GM19193 (cell line): ENCODE results near the gene MYO18B.

Source experiments
- POLR2A ChIP-seq: IDR thresholded peaks from 4 replicates; pipeline ENCODE4 v1.6.1; 2011; ENCODE audit not compliant: insufficient read depth, insufficient read length; ENCODE audit errors: extremely low read depth

The MYO18B gene

GRCh38 chr22:25853501-25854284 is 111.7 kb downstream of the MYO18B start:
- TF ChIP-seq POLR2A: no peak

- TF ChIP-seq POLR2A: no peak
Observed at GRCh38 chr22:25869771-25870170, 127.8 kb downstream of the MYO18B start.

GRCh38 chr22:25874327-25874726 is 132.3 kb downstream of the MYO18B start:
- no peak for TF ChIP-seq POLR2A

- TF ChIP-seq POLR2A: no peak
Observed at GRCh38 chr22:25875461-25875860, 133.5 kb downstream of the MYO18B start.

GRCh38 chr22:25876871-25877270 is 134.9 kb downstream of the MYO18B start:
- TF ChIP-seq POLR2A: no peak

GRCh38 chr22:25878933-25879332 is 136.9 kb downstream of the MYO18B start:
- no peak for TF ChIP-seq POLR2A

GRCh38 chr22:25880524-25880923 is 138.5 kb downstream of the MYO18B start:
- no peak for TF ChIP-seq POLR2A

- no peak for TF ChIP-seq POLR2A
Observed at GRCh38 chr22:25881210-25881755, 139.3 kb downstream of the MYO18B start.

- TF ChIP-seq POLR2A: no peak
Observed at GRCh38 chr22:25882360-25882759, 140.4 kb downstream of the MYO18B start.

GRCh38 chr22:25883482-25884033 is 141.6 kb downstream of the MYO18B start:
- no peak for TF ChIP-seq POLR2A

- TF ChIP-seq POLR2A: no peak
Observed at GRCh38 chr22:25884121-25884520, 142.1 kb downstream of the MYO18B start.

- no peak for TF ChIP-seq POLR2A
Observed at GRCh38 chr22:25888399-25889054, 146.5 kb downstream of the MYO18B start.

GRCh38 chr22:25890651-25891050 is 148.7 kb downstream of the MYO18B start:
- no peak for TF ChIP-seq POLR2A

GRCh38 chr22:25892678-25893077 is 150.7 kb downstream of the MYO18B start:
- TF ChIP-seq POLR2A: no peak

GRCh38 chr22:25895678-25896077 is 153.7 kb downstream of the MYO18B start:
- no peak for TF ChIP-seq POLR2A

- TF ChIP-seq POLR2A: no peak
Observed at GRCh38 chr22:25896098-25896497, 154.1 kb downstream of the MYO18B start.
